Neural cell (in vitro differentiated cells): Measurements from ENCODE around the gene RHCE.

ENCODE experiments used
- CTCF ChIP-seq: fragments of 450-650 bp; IDR thresholded peaks from 2 replicates; pipeline ENCODE4 v1.5.1; 2014; ENCODE audit warnings: antibody characterized with exemption, mild to moderate bottlenecking, moderate library complexity; ENCODE audit not compliant: poor library complexity, severe bottlenecking
- EP300 ChIP-seq: fragments of 450-650 bp; conservative IDR thresholded peaks from 2 replicates; pipeline ENCODE4 v1.6.1; 2014; ENCODE audit warnings: antibody characterized with exemption, mild to moderate bottlenecking, moderate library complexity; ENCODE audit not compliant: poor library complexity, severe bottlenecking
- EZH2 ChIP-seq: fragments of 200-600, 300-800 bp; shearing (Covaris generic), sonication (generic); IDR thresholded peaks from 2 replicates; pipeline ENCODE4 v1.6.1; 2014; ENCODE audit warnings: antibody characterized with exemption, low read length, borderline replicate concordance, mild to moderate bottlenecking; ENCODE audit not compliant: insufficient read depth, poor library complexity, severe bottlenecking
- POLR2AphosphoS5 ChIP-seq: IDR thresholded peaks from 2 replicates; pipeline ENCODE4 v1.6.1; 2012
- REST ChIP-seq: IDR thresholded peaks from 2 replicates; pipeline ENCODE4 v1.6.1; 2012; ENCODE audit warnings: borderline replicate concordance
- SMC3 ChIP-seq: fragments of 450-650 bp; conservative IDR thresholded peaks from 2 replicates; pipeline ENCODE4 v1.6.1; 2014; ENCODE audit warnings: antibody characterized with exemption, mild to moderate bottlenecking, moderate library complexity; ENCODE audit not compliant: poor library complexity
- TAF1 ChIP-seq: IDR thresholded peaks from 2 replicates; pipeline ENCODE4 v1.6.1; 2012; ENCODE audit warnings: low read depth

GRCh38 chr1:25469177-25469576 is 48.6 kb upstream of the RHCE start:
- TF ChIP-seq CTCF (no peak), SMC3 (no peak), EP300 (no peak), EZH2 (no peak), TAF1 (no peak), REST (no peak), POLR2AphosphoS5 (no peak)
